GM21515 (cell line): Measurements from ENCODE around the gene MTNR1B.

ENCODE experiments used
- ATAC-seq: cut with Tn5 transposase; IDR thresholded peaks from one replicate; pipeline ENCODE4 v1.9.1; 2021; ENCODE audit not compliant: unreplicated experiment

The MTNR1B gene

DNA sequence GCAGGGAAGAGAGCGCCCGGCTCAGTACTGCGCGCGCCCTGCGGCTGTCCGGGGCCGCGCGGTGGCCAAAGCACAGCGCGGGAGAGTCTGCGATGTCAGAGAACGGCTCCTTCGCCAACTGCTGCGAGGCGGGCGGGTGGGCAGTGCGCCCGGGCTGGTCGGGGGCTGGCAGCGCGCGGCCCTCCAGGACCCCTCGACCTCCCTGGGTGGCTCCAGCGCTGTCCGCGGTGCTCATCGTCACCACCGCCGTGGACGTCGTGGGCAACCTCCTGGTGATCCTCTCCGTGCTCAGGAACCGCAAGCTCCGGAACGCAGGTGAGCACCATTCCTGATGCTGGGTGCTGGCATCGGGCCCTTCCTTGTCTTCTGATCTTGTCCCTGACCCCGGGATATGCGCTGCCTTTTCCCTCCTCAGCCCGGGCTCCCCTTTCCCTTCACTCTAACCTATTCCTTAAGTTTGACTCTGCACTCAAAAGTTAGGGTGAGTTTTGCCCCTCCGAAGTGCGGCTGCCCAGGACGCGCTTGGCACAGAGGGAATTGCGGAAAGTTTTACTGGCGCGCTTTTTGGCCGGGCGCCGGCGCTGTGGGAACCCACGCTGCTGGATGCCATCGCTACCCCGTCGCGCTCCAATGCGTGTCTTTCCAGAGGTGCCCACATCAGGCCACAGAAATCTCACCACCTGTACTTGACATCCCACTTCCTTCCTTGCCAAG lies at the start of gene MTNR1B:
TSS of gene MTNR1B (plus strand) at position 18 of the 714 bp plus-strand sequence. CDS start at position 93, 75 bp downstream.
- no peak for ATAC-seq

DNA sequence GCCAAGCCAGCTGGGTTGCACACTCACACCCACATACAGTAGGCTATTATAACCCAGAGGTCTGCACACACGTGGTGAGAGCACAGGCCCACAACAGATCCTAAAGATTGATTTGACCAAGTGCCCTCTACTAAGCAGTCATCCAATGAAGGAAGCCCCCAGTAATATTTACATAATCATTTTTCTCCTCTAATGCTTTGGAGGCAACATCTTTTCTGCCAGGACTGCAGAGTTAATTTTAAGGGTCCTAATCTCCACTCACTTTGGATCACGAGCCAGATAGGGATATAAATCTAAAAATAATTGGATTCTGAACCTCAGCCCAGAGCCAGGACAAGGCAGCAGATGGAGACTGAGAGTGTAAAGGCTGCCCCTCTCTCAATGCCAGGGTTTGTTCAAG lies 49.1 kb upstream of the MTNR1B start:
- no peak for ATAC-seq

GRCh38 chr11:92922731-92923130 lies 46.7 kb upstream of the MTNR1B start:
- ATAC-seq: no peak

GRCh38 chr11:92929246-92929645 lies 40.2 kb upstream of the MTNR1B start:
- no peak for ATAC-seq

- ATAC-seq: no peak
Measured at GRCh38 chr11:92929653-92930052, 39.8 kb upstream of the MTNR1B start.

DNA sequence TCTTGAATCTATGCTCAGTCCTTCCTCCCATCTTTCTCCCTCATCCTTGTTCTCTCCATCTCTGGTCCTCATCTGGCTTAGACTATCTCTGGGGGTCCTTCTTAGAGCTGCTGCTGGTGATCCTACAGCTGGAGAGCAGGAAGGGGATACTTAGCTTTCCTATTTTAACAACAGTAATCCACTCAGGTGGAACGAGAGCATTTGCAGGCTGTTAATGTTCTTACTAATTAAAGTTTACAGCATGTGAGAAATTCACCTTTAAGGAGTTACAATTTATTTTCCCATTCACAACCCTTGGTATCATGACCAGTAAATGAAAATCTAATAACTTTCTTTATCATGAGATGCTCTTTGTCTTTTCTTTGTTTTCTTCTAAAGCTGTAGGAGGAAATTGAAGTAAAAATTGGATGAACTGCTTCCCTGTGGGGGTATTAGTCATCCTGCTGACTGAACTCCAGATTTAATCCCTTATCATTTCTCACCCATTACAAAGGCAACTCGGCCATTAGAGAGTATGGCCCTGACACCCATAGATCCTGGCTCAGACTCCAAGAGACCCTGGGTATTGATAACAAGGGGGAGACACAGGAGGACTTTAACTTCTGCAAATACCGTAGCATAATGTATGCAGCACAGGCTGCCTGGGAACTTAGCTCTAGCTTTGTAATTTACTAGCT lies 37.6 kb upstream of the MTNR1B start:
- ATAC-seq: no peak

DNA sequence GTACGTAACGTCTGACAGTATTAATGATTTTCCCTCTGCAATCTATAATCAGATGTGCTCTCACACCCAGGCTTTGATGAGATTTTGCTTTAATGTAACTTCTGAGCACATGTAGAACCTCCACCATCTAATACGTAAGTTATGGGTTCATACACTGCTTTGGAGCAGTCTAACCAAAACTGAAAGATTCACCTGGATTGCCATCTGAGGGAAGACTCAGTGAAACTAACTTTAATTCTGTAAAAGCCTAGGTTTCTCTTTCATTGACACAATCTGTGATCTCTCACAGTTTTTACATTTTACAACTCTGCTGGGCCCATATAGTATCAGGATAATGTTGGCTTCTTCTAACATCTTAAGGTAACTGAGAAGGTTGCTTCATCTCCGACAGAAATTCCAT lies 30.1 kb upstream of the MTNR1B start:
- ATAC-seq: no peak

DNA sequence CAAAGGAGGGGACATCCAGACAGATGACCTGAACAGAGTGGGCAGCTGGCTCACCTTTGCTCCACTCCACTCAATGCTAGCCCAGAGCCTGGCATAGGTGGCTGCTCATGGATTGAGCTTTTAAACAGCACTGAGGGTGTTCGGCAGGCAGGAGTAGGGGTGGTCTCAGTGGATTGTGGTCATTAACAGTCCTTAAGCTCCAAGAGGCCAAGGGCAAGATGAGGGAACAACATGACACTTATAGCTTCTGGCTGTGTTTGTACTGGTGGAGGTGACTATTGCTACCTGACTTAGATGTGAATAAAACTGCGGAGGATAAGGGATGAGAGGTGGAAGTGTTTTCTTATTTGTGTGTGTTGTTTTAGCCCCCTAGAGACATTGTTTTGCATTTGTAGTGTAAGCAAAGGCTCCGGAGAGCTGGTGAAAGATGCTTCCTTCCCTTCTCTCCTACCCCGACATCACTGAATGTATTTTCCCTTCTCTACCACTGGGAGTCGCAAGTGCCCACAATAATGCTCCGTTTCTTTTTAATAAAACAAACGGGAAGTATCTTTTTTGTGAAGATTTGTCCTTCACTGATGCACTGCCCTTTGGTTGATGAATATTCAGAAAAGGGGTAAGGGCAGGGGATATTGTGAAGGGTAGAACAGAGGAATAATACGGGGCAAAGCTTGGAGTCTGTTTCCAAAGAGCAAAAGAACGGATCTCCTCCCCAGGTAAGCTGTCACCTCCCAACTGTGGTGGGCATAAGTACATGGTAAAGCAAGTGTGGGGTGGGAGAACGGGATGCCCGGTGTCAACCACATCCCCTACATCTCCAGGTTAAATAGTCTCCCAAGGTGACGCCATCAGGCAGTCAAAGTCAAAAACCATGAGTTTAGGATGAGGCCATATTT lies 27.5 kb upstream of the MTNR1B start:
- ATAC-seq: no peak

- no peak for ATAC-seq
Measured at GRCh38 chr11:92946707-92947106, 22.7 kb upstream of the MTNR1B start.

- ATAC-seq: no peak
Measured at GRCh38 chr11:92948116-92948515, 21.3 kb upstream of the MTNR1B start.

GRCh38 chr11:92954003-92954402 lies 15.4 kb upstream of the MTNR1B start:
- ATAC-seq: no peak

DNA sequence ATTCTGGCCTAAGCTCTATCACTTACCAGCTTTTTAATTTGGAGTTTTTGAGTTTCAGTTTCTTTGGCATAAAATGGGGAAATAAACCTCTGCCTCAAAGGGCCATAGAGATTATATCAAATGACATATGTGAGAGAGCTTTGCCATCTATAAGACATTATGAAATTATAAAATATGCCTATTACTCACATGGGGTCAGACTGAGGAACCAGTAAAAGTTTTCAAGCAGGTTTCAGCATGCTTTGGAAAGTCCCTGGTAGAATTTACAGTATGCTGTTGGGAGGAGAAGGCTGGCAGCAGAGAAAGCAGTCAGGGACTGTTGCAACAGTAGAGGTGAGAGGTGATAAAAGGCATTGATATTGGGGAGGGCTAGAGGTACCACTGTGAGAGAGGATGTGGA lies 13.6 kb upstream of the MTNR1B start:
- ATAC-seq: no peak

DNA sequence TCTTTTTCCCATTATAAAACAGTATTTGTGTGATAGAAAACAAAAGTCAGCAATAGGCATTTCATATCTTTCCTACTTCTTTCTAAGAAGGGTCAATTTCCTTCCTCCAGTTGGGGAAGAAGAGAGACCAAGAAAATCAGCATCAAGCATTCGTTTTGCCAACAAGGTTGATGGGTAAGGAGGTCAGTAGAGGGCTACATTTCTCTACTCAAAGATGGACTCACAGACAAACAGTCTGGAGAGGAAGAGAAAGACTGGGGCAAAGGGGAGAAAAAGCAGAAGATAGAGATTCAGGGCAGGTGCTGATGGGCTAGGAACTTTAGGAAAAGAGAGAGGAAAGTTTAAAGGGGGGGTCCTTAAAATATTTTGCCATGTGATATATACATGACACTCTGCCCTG lies 8.6 kb upstream of the MTNR1B start:
- no peak for ATAC-seq

- no peak for ATAC-seq
Measured at GRCh38 chr11:92962446-92962845, 7.0 kb upstream of the MTNR1B start.

DNA sequence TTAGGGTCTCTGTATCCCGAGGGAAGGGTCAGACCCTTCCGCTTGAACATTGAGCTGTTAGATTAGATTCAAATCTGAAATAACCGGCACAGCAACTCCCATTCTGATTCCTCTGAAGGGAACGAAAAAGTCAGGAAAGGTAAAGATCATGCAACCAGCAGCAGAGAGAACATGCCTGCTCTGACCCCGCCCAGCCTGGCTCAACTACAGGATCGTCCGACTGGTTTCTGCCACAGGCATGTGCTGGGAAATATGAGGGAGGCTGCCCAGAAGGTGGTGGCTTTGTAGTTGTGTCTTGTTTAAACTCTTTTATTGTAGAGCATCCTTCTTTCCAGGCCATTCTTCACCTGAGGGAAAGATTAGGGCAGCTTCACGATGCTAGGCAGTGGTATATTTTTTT lies 5.0 kb upstream of the MTNR1B start:
- no peak for ATAC-seq

DNA sequence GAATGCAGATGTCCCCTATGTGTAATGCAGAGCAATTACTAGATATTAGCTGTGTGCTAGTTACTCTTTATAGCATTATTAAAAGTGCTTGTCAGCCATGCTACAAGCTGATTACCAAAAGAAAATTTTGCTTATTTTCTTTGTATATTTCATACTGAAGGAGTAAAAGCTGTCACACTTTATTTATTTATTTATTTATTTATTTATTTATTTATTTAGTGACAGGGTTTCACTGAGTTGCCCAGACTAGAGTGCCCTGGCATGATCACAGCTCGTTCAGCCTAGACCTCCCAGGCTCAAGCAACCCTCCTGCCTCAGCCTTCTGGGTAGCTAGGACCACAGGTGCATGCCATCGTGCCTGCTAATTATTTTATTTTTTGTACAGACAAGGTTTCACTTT lies 4.3 kb upstream of the MTNR1B start:
- ATAC-seq: no peak

- no peak for ATAC-seq
Measured at GRCh38 chr11:92967178-92967577, 2.3 kb upstream of the MTNR1B start.

DNA sequence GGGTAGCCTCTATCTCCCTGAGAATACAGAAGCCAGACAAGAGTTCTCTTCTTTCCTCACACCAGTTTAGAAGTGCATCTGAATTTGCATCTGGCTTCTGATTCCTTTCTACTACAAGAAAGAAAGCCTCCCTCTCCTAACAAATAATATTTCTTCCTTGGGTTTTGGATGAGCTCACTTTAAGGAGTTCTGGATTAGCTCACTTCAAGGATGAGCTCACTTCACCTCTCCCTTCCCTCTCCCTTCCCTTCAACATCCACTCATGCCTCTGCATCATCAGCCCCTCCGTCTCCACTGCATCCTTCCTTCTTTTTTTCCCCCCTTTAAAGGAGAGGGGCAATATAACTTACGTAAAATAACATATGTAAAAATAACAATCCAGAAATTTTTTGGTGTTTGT lies 1.6 kb upstream of the MTNR1B start:
- ATAC-seq: no peak

DNA sequence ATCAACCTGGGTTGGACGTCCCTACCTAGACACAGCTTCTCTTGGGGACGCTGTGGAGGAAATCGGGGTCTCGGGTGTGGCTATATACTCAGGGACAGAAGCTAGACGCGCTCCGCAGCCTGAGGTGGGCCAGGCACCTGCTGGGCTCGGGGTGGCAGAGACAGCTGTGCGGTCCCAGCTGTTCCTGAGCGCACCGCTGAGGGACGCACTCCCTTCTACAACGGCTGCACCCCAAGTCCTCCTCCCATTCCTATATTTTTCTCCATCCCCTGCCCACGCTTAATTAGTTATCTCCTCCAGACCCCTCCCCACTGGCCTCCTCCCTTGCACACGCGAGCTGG lies 188 bp upstream of the MTNR1B start:
- ATAC-seq: no peak

DNA sequence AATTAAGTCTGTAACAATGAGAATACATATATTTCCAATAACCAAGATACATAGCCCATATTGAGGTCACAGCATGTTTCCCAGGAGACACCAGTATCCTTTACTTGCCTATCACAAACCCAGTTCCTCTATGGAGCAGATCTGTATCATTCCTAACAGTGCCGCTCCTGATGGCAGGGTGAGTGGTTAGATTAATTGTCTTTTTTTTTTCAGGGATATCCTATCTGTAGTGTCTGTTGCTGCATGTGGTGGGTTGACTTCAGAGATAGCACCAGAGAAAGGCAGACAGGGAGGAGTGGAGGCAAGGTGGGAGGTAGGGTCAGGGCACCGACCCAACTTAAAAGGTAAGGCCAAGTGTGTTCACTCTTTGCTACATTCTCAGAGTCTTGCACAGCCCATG lies 2.8 kb downstream of the MTNR1B start:
- ATAC-seq: no peak

DNA sequence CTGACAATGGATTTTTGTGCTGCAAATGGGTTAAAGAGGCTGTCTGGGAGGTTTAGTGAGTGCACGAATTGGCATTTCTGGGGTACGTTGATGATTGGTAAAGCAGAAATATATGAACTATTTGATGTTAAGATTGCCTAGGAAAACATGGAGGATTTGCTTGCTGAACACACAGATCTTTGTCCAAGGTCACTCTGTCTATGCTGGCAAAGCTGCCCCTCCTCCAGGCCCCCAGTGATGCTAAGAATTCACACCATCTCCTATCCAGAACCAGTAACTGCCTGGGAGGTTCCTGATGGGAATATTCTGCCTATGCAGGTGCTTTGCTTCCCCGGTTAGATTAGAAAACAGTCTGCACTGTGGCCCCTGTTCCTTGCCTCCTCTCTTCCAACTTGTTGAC lies 5.8 kb downstream of the MTNR1B start:
- ATAC-seq: no peak

DNA sequence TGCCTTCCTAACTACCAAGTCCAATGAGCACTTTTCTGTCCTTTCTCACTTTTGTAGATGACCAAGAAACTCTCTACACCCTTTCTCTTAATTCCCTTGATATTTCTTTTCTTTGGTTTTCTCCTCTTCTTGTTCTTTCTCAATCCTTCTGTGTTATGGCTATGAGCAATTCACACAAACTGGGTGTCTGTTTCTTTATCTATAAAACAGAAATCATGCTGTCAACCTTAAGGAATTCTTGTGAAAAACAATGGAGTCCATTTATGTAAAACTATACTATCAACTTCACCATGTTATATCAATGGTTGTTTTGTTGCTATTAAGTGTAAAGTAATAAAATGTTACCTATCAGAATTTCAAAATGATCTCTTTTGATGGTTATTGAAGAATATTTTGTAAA lies 7.2 kb downstream of the MTNR1B start:
- no peak for ATAC-seq
